ENCODE measurements around the gene TBC1D5.

Gene TBC1D5

DNA sequence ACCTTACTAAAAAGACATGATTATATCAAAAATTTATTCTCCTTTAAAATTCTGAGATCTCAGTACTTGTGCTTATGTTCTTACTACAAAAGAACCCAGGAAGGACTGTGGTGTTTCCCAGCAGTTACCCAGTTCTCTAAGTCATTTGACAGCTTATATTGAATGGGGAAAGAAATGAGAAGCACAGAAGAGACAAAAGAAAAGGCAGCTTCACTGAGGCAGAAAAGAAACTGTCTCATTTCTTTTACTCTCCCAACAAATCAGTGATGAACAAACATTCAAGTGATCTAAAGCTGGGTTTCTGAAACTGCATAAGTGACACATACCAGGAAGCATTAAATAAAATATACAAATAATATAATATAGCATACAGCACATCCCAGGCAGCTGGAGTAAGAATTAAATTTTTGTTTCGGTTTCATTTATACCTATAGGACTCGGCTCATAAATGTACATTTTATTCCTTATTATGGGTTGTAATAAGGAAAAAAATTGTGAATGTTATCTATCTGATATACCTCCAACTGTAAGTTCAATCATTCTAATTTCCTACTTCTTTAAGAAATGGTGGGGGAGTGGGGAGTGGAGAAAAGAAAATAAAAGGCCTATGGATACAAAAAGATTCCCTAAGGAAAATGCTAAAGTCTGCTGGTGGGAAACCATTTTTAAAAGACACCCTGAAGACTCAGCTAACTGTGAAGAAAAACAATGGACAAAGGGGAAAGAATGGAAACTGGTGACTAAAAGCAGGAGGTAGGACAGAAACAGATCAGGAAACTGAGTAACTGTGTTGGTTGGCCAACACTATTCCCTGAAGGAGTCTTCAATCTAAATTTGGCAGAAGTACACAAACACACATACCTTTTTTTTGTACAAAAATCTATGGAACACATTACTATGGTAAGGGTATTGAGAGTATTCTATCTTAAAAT, 156.8 kb downstream of the TBC1D5 start:
- peak overlapping the region in 1 of 2 donors; percentile 8 for H3K4me3 ChIP-seq (ENCODE audit: low read depth in 1 of 2, low read length in 2 of 2)
- H3K36me3 ChIP-seq (ENCODE audit: control insufficient read depth in 1 of 2, insufficient read depth in 2 of 2, low read length in 2 of 2): peaks cover 0 to 6% of the 10 kb centered on the region in 2 donors
- H3K4me1 ChIP-seq (ENCODE audit: control insufficient read depth in 1 of 2, insufficient read depth in 2 of 2, low read length in 2 of 2): no peaks in the 10 kb centered on the region
- H3K9me3 ChIP-seq (ENCODE audit: control insufficient read depth in 1 of 2, low read length in 2 of 2): peaks cover 3 to 6% of the 10 kb centered on the region in 2 donors
- no peak overlapping the region for H3K27ac ChIP-seq (ENCODE audit: low read length)
- no peaks in the 10 kb centered on the region for H3K27me3 ChIP-seq (ENCODE audit: low read depth, low read length)

DNA sequence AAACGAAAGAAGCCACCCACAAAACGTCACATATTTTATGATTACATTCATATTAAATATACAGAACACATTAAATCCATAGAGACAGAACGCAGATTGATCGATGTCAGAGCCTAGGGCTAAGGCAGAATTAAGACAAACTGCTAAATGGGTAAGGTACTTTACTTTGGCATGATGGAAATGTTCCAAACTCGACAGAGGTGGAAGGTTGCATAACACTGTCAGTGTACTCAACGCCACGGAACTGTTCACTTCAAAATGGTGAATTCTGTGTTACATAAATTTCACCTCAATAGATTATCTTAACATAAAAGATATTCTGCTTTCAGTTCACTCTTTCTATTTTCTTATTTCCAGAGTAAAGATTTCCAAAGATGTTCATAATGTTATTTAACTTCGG, 158.4 kb downstream of the TBC1D5 start:
- no peak overlapping the region for H3K27ac ChIP-seq (ENCODE audit: low read length)
- no peaks in the 10 kb centered on the region for H3K9me3 ChIP-seq (ENCODE audit: control insufficient read depth in 1 of 2, low read length in 2 of 2)
- H3K4me3 ChIP-seq (ENCODE audit: low read depth in 1 of 2, low read length in 2 of 2): no peak overlapping the region
- H3K4me1 ChIP-seq (ENCODE audit: control insufficient read depth in 1 of 2, insufficient read depth in 2 of 2, low read length in 2 of 2): no peaks in the 10 kb centered on the region
- H3K36me3 ChIP-seq (ENCODE audit: control insufficient read depth in 1 of 2, insufficient read depth in 2 of 2, low read length in 2 of 2): no peaks in the 10 kb centered on the region
- H3K27me3 ChIP-seq (ENCODE audit: low read depth, low read length): no peaks in the 10 kb centered on the region

DNA sequence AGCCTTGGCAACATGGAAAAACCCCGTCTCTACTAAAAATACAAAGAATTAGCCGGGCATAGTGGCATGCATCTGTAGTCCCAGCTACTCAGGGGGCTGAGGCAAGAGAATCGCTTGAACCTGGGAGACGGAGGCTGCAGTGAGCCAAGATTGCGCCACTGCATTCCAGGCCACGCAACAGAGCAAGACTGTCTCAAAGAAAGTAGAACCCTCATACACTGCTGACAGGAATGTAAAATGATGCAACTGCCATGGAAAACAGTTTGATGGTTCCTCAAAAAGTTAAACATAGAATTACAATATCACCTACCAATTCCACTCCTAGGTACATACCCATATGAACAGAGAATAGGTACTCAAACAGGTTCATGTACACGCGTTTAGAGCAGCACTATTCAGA, 158.9 kb downstream of the TBC1D5 start:
- no peaks in the 10 kb centered on the region for H3K36me3 ChIP-seq (ENCODE audit: control insufficient read depth in 1 of 2, insufficient read depth in 2 of 2, low read length in 2 of 2)
- H3K27me3 ChIP-seq (ENCODE audit: low read depth, low read length): no peaks in the 10 kb centered on the region
- no peaks in the 10 kb centered on the region for H3K4me1 ChIP-seq (ENCODE audit: control insufficient read depth in 1 of 2, insufficient read depth in 2 of 2, low read length in 2 of 2)
- no peaks in the 10 kb centered on the region for H3K9me3 ChIP-seq (ENCODE audit: control insufficient read depth in 1 of 2, low read length in 2 of 2)
- H3K27ac ChIP-seq (ENCODE audit: low read length): no peak overlapping the region
- H3K4me3 ChIP-seq (ENCODE audit: low read depth in 1 of 2, low read length in 2 of 2): no peak overlapping the region

DNA sequence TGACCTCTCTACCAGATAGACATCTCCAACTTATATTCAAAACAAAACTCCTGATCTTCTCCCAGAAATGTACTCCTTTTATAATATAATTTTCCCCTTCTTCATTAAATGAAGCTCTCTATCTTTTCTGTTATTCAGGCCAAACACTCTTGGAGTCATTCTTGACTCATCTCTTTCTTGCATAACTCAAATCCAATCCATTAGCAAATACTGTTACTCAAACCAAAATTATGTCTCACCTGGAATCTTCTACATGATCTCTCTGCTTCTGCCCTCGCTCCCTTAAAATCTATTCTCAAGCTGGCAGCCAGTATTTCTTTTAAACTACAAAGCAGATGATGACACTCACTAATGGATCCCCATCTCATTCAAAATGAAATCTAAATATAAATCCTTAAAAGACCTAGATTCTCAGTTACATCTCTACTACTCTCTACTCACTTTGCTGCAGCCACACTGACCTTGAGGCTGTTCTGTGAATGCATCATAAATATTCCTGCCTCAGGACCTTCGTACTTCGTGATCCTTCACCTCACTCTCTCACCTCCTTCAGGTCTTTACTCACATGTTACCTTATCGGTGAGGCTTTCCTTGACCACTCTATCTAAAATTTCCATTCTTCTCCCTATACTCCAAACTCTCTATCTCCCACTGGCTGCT, 160.9 kb downstream of the TBC1D5 start:
- Histone ChIP-seq H3K9me3 (ENCODE audit: control insufficient read depth in 1 of 2, low read length in 2 of 2) (no peaks in the 10 kb centered on the region), H3K4me3 (ENCODE audit: low read depth in 1 of 2, low read length in 2 of 2) (no peak overlapping the region), H3K27me3 (ENCODE audit: low read depth, low read length) (no peaks in the 10 kb centered on the region), H3K27ac (ENCODE audit: low read length) (no peak overlapping the region), H3K4me1 (ENCODE audit: control insufficient read depth in 1 of 2, insufficient read depth in 2 of 2, low read length in 2 of 2) (no peaks in the 10 kb centered on the region), H3K36me3 (ENCODE audit: control insufficient read depth in 1 of 2, insufficient read depth in 2 of 2, low read length in 2 of 2) (no peaks in the 10 kb centered on the region)

DNA sequence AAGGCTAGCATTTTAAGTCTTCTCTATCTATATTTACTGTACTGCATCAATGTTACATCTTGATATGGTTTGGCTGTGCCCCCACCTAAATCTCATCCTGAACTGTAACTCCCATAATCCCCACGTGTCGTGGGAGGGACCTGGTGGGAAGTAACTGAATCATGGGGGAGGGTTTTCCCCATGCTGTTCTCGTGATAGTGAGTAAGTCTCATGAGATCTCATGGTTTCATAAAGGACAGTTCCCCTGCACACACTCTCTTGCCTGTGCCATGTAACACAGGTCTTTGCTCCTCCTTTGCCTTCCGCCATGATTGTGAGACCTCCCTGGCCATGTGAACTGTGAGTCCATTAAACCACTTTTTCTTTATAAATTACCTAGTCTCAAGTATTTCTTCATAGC, 161.5 kb downstream of the TBC1D5 start:
- H3K9me3 ChIP-seq (ENCODE audit: control insufficient read depth in 1 of 2, low read length in 2 of 2): no peaks in the 10 kb centered on the region
- no peaks in the 10 kb centered on the region for H3K36me3 ChIP-seq (ENCODE audit: control insufficient read depth in 1 of 2, insufficient read depth in 2 of 2, low read length in 2 of 2)
- H3K4me3 ChIP-seq (ENCODE audit: low read depth in 1 of 2, low read length in 2 of 2): no peak overlapping the region
- no peak overlapping the region for H3K27ac ChIP-seq (ENCODE audit: low read length)
- H3K27me3 ChIP-seq (ENCODE audit: low read depth, low read length): no peaks in the 10 kb centered on the region
- H3K4me1 ChIP-seq (ENCODE audit: control insufficient read depth in 1 of 2, insufficient read depth in 2 of 2, low read length in 2 of 2): no peaks in the 10 kb centered on the region

DNA sequence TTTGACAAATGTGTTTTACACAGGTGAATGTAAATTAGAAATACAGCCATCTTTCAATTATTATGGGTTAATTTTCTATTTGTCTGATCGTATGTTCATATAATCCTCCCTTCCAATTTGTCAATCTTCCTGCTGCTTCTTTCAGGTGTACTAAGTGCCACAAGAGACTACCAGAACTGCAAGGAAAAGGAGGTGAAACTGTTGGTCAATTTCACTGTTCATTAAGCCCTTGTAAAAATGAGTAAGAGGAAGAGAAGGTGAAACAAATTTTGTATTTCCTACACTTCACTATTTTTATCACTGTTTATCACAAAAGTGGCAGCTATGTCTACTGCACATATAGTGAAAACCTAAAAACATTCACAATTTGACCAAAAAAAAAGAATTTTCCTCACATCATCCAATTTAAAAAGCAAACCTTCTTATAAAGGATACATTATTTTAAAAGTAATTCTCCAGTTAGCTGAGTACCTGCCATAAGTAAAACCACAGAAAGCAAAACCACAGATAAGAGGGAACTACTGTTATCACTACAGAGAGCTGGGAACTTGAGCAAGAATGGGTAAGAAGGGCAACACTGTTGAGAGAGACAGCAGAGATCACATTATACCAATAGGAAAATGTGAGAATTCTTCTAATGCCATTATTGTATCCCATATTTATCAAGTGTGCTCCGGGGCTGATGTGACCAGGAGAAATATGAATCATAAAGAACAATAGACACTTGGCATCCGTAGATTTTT, 163.0 kb downstream of the TBC1D5 start:
- Histone ChIP-seq H3K27me3 (ENCODE audit: low read depth, low read length) (no peaks in the 10 kb centered on the region), H3K4me1 (ENCODE audit: control insufficient read depth in 1 of 2, insufficient read depth in 2 of 2, low read length in 2 of 2) (no peaks in the 10 kb centered on the region), H3K4me3 (ENCODE audit: low read depth in 1 of 2, low read length in 2 of 2) (no peak overlapping the region), H3K9me3 (ENCODE audit: control insufficient read depth in 1 of 2, low read length in 2 of 2) (no peaks in the 10 kb centered on the region), H3K27ac (ENCODE audit: low read length) (no peak overlapping the region), H3K36me3 (ENCODE audit: control insufficient read depth in 1 of 2, insufficient read depth in 2 of 2, low read length in 2 of 2) (no peaks in the 10 kb centered on the region)

DNA sequence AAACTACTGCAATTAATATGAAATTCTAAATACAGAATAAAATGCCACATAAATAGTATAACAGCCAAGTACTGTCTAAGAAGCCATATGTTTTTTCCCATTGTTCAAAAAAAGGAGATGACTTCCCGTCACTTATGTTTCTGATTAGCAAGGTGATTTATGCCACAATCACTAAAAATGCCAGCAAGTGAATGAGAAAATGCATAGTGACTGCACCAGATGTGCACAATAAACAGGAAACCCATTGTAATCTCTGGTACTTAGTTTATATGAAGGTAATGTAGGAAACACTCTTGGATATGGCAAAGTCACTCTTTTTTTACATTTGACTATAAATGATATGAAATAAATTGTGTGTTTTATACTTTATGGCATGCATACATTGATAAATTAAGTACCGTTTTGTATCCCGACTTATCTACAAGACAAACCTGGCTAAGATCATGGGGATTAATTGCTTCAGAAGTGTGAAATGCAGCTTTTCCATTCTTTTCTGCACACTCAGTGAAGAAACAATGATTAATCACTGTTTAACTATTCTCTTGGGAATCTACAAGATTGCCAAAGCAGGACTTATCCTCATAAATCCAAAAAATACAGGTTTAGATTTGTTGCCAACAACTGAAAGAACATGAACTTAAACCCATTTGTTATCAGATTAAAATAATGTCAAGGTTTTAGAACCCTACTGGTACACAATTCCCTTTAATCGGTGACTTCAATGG, 164.5 kb downstream of the TBC1D5 start:
- H3K27me3 ChIP-seq (ENCODE audit: low read depth, low read length): no peaks in the 10 kb centered on the region
- H3K27ac ChIP-seq (ENCODE audit: low read length): no peak overlapping the region
- H3K9me3 ChIP-seq (ENCODE audit: control insufficient read depth in 1 of 2, low read length in 2 of 2): no peaks in the 10 kb centered on the region
- H3K4me1 ChIP-seq (ENCODE audit: control insufficient read depth in 1 of 2, insufficient read depth in 2 of 2, low read length in 2 of 2): no peaks in the 10 kb centered on the region
- H3K36me3 ChIP-seq (ENCODE audit: control insufficient read depth in 1 of 2, insufficient read depth in 2 of 2, low read length in 2 of 2): no peaks in the 10 kb centered on the region
- no peak overlapping the region for H3K4me3 ChIP-seq (ENCODE audit: low read depth in 1 of 2, low read length in 2 of 2)

DNA sequence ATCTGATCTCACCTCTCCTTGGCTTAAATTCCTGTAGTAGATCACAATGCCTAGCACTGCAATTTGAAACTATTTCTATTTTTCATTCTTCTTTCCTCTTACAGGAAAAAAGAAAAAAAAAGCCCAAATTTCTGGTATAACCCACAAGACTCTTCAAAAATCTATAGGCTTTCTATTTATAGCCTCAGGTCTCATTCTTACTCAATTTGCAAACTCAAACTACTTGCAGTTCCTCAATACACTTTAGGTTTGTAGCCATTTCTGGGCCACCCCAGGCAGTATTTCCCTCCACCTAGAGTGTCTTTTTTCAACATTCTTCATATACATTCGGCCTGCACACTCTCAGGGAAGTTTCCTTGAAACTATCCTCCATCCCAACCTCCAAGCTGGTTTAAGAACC, 169.0 kb downstream of the TBC1D5 start:
- H3K4me3 ChIP-seq (ENCODE audit: low read depth in 1 of 2, low read length in 2 of 2): no peak overlapping the region

DNA sequence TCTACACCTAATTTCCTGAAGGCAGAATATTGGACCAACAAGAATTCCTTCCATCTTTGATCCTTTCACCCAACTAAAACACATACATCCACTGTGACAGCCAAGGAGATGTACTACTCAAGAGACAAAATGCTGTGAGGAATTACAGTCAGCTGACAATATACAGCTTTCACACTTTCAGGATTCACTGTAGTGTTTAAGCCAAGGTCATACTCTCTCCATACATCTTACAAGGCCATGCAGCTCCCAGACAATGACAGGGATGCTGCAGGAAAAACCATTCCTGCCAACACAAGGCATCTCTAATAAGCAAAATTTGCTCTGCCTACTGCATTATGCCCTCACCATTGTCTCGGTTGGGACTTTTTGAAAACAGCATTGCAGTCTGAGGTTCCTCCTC, 170.7 kb downstream of the TBC1D5 start:
- Histone ChIP-seq H3K27me3 (ENCODE audit: low read depth, low read length) (no peaks in the 10 kb centered on the region), H3K9me3 (ENCODE audit: control insufficient read depth in 1 of 2, low read length in 2 of 2) (no peaks in the 10 kb centered on the region), H3K4me1 (ENCODE audit: control insufficient read depth in 1 of 2, insufficient read depth in 2 of 2, low read length in 2 of 2) (peaks cover 0 to 3% of the 10 kb centered on the region in 2 donors), H3K4me3 (ENCODE audit: low read depth in 1 of 2, low read length in 2 of 2) (no peak overlapping the region), H3K36me3 (ENCODE audit: control insufficient read depth in 1 of 2, insufficient read depth in 2 of 2, low read length in 2 of 2) (no peaks in the 10 kb centered on the region), H3K27ac (ENCODE audit: low read length) (no peak overlapping the region)

More for the DNA sequence above, 169.0 kb downstream of the TBC1D5 start:
- Histone ChIP-seq H3K27me3 (ENCODE audit: low read depth, low read length) (no peaks in the 10 kb centered on the region), H3K9me3 (ENCODE audit: control insufficient read depth in 1 of 2, low read length in 2 of 2) (no peaks in the 10 kb centered on the region), H3K27ac (ENCODE audit: low read length) (no peak overlapping the region), H3K4me1 (ENCODE audit: control insufficient read depth in 1 of 2, insufficient read depth in 2 of 2, low read length in 2 of 2) (peaks cover 0 to 3% of the 10 kb centered on the region in 2 donors), H3K36me3 (ENCODE audit: control insufficient read depth in 1 of 2, insufficient read depth in 2 of 2, low read length in 2 of 2) (no peaks in the 10 kb centered on the region)

DNA sequence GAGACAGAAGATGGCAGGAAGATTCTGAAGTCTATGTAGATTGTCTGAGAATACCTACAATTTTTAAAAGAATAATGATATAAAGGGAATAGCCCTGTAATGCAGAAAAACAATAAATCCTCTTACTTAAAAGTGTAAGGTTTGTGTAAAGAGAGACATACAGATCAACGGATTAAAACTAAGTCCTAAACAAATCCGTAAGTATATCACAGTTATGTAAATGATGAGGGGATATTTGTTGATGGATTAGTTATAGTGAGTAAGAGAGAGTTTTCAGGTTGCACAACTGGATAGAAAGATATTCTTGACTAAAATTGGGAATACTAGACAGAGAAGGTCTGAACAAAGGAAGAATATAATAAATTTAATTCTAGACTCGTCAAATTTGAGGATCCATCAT, 179.6 kb downstream of the TBC1D5 start:
- H3K27ac ChIP-seq (ENCODE audit: low read length): no peak overlapping the region
- no peak overlapping the region for H3K4me3 ChIP-seq (ENCODE audit: low read depth in 1 of 2, low read length in 2 of 2)
- H3K9me3 ChIP-seq (ENCODE audit: control insufficient read depth in 1 of 2, low read length in 2 of 2): no peaks in the 10 kb centered on the region
- no peaks in the 10 kb centered on the region for H3K27me3 ChIP-seq (ENCODE audit: low read depth, low read length)
- H3K4me1 ChIP-seq (ENCODE audit: control insufficient read depth in 1 of 2, insufficient read depth in 2 of 2, low read length in 2 of 2): no peaks in the 10 kb centered on the region
- no peaks in the 10 kb centered on the region for H3K36me3 ChIP-seq (ENCODE audit: control insufficient read depth in 1 of 2, insufficient read depth in 2 of 2, low read length in 2 of 2)

DNA sequence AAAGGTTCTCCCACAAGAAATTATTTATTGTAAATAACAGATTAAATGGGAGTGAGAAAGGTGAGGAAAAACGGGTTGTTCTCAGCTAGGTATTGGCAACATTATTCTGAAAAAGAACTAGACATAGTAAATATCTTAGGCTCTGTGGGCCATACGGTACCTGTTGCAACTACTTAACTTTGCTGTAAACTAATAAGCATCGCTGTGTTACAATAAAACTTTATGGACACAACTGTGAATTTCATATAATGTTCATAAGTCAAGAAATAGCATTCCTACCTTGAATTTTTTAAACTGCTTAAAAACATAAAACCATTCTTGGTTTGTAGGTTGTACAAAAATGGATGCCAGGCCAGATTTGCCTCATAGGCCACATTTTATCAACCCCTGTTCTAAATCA, 183.9 kb downstream of the TBC1D5 start:
- H3K27ac ChIP-seq (ENCODE audit: low read length): no peak overlapping the region
- no peaks in the 10 kb centered on the region for H3K4me1 ChIP-seq (ENCODE audit: control insufficient read depth in 1 of 2, insufficient read depth in 2 of 2, low read length in 2 of 2)
- no peaks in the 10 kb centered on the region for H3K36me3 ChIP-seq (ENCODE audit: control insufficient read depth in 1 of 2, insufficient read depth in 2 of 2, low read length in 2 of 2)
- no peaks in the 10 kb centered on the region for H3K27me3 ChIP-seq (ENCODE audit: low read depth, low read length)
- no peak overlapping the region for H3K4me3 ChIP-seq (ENCODE audit: low read depth in 1 of 2, low read length in 2 of 2)
- H3K9me3 ChIP-seq (ENCODE audit: control insufficient read depth in 1 of 2, low read length in 2 of 2): no peaks in the 10 kb centered on the region
